Natural killer cell (primary cell): ENCODE data around the gene DZIP1L. TPM values are rescaled to one million over a fixed set of nuclear protein-coding genes. Genes with fewer than 3 reads are reported as not detected.

Experiments used
- ATAC-seq, 3 donors: fragments of 150-1000 bp in 2 of 3; fragments of 200-7000 bp in 1 of 3; cut with Tn5 transposase; 1 replicate in 1 of 3; 2 replicates in 2 of 3; pipeline ENCODE4 v1.10.0; 2021; ENCODE audit warnings: mild to moderate bottlenecking in 2 of 3, moderate library complexity in 2 of 3
- DNase-seq, 2 donors: peaks; one replicate each; pipeline versions ENCODE4 v3.0.0 to v3.0.0-alpha.2; 2013 to 2021; ENCODE audit warnings: mixed read lengths in 1 of 2
- H3K27ac ChIP-seq: one replicate; pipeline ENCODE4 v1.5.1; 2013; ENCODE audit warnings: mild to moderate bottlenecking, low read length
- H3K27me3 ChIP-seq: one replicate; pipeline ENCODE4 v1.6.1; 2013; ENCODE audit warnings: low read length; ENCODE audit not compliant: control insufficient read depth, insufficient read depth
- H3K36me3 ChIP-seq: one replicate; pipeline ENCODE4 v1.6.1; 2013; ENCODE audit warnings: low read length; ENCODE audit not compliant: control insufficient read depth, insufficient read depth
- H3K4me1 ChIP-seq: one replicate; pipeline ENCODE4 v1.6.1; 2013; ENCODE audit warnings: low read length; ENCODE audit not compliant: control insufficient read depth, insufficient read depth
- H3K4me3 ChIP-seq: one replicate; pipeline ENCODE4 v1.5.1; 2013; ENCODE audit warnings: low read length
- H3K9me3 ChIP-seq: one replicate; pipeline ENCODE4 v1.6.1; 2013; ENCODE audit warnings: low read length; ENCODE audit not compliant: control insufficient read depth, insufficient read depth
- H3K27ac Mint-ChIP-seq, 2 donors: one replicate each; pipeline ENCODE4 v1.8.0; 2022; ENCODE audit warnings: mild to moderate bottlenecking in 2 of 2, mixed read lengths in 2 of 2, moderate library complexity in 1 of 2
- H3K27me3 Mint-ChIP-seq, 2 donors: one replicate each; pipeline ENCODE4 v1.8.0; 2022; ENCODE audit warnings: low read depth in 2 of 2, mixed read lengths in 2 of 2
- H3K36me3 Mint-ChIP-seq: one replicate; pipeline ENCODE4 v1.8.0; 2022; ENCODE audit warnings: mixed read lengths
- H3K4me1 Mint-ChIP-seq, 2 donors: one replicate each; pipeline ENCODE4 v1.8.0; 2022; ENCODE audit warnings: mixed read lengths in 2 of 2
- H3K4me3 Mint-ChIP-seq: one replicate; pipeline ENCODE4 v1.8.0; 2022; ENCODE audit warnings: mild to moderate bottlenecking, moderate library complexity, mixed read lengths
- H3K9me3 Mint-ChIP-seq, 2 donors: one replicate each; pipeline ENCODE4 v1.8.0; 2022; ENCODE audit warnings: mixed read lengths in 2 of 2
- CTCF ChIP-seq: fragments of 200-600 bp; IDR thresholded peaks from one replicate; pipeline ENCODE4 v1.8.0; 2022; ENCODE audit warnings: antibody characterized with exemption
- WGBS: methylation state at CpG from one replicate; pipeline ENCODE4 v1.1.7; 2013; ENCODE audit warnings: missing lambda C conversion rate; ENCODE audit not compliant: insufficient coverage; 5-methylcytosine and 5-hydroxymethylcytosine counted together
- intact Hi-C: fragments of 100-400 bp; cut with micrococcal nuclease; formaldehyde crosslinking; loops from one replicate; pipeline ENCODE4 v1.14.2; 2022
- total RNA-seq, 4 donors: library from RNA; stranded (reverse); fragments of 120-200 nt in 1 of 4; gene quantifications; one replicate each; pipeline versions ENCODE4 v1.2.3 to v1.2.4, GENCODE V29; 2013 to 2022

Gene DZIP1L
- total RNA-seq, 3 donors from 2014 or later (not counting 1 experiment from before 2014, with no cell fraction given), result not detected

GRCh38 chr3:138135146-138135832 lies 19.9 kb upstream of the DZIP1L start:
- H3K36me3 Mint-ChIP-seq, result no peaks in the 10 kb centered on the region
- H3K4me1 ChIP-seq, result no peaks in the 10 kb centered on the region
- no peaks in the 10 kb centered on the region for H3K27me3 ChIP-seq
- H3K36me3 ChIP-seq, result no peaks in the 10 kb centered on the region
- peaks cover 0 to 7% of the 10 kb centered on the region in 2 donors for H3K27me3 Mint-ChIP-seq
- no peak overlapping the region for H3K27ac Mint-ChIP-seq
- ATAC-seq (no peak), DNase-seq (no peak)
- no peak overlapping the region for H3K4me3 Mint-ChIP-seq
- no peaks in the 10 kb centered on the region for H3K9me3 ChIP-seq
- no peak overlapping the region for H3K27ac ChIP-seq
- intact Hi-C loops, result no loop called here
- H3K9me3 Mint-ChIP-seq, result no peaks in the 10 kb centered on the region
- no peaks in the 10 kb centered on the region for H3K4me1 Mint-ChIP-seq
- no peak overlapping the region for H3K4me3 ChIP-seq
- no peak for TF ChIP-seq CTCF
- 72% methylated on average over 2 of the region's 3 CpGs for WGBS

GRCh38 chr3:138132239-138132638 lies 16.8 kb upstream of the DZIP1L start, which contains the start of gene A4GNT:
Gene A4GNT, minus strand, starts transcription at chr3:138132390. Its CDS starts 1,134 bp downstream, at chr3:138131256.
- Histone ChIP-seq H3K9me3 (no peaks in the 10 kb centered on the region), H3K27ac (no peak within 1 kb of the TSS), H3K4me1 (no peaks in the 10 kb centered on the region), H3K36me3 (no peaks in the 10 kb centered on the region), H3K27me3 (no peaks in the 10 kb centered on the region), H3K4me3 (no peak within 1 kb of the TSS)
- Mint-ChIP-seq H3K27ac (no peak within 1 kb of the TSS), H3K27me3 (peaks cover 0 to 6% of the 10 kb centered on the region in 2 donors), H3K9me3 (no peaks in the 10 kb centered on the region), H3K4me1 (no peaks in the 10 kb centered on the region), H3K36me3 (no peaks in the 10 kb centered on the region), H3K4me3 (no peak within 1 kb of the TSS)
- WGBS, result 75% methylated on average over 1 of the region's 1 CpG
- no peak for DNase-seq
- intact Hi-C loops, result no loop called here
- no peak for TF ChIP-seq CTCF
- no peak for ATAC-seq

GRCh38 chr3:138127636-138128365 lies 12.4 kb upstream of the DZIP1L start:
- Histone ChIP-seq H3K4me3 (no peak overlapping the region), H3K9me3 (no peaks in the 10 kb centered on the region), H3K4me1 (peaks cover 3% of the 10 kb centered on the region), H3K27me3 (no peaks in the 10 kb centered on the region), H3K27ac (no peak overlapping the region), H3K36me3 (no peaks in the 10 kb centered on the region)
- ATAC-seq, result no peak
- no peak overlapping the region for H3K4me3 Mint-ChIP-seq
- no peak for DNase-seq
- WGBS, result 89% methylated on average over 1 of the region's 1 CpG
- no peak for TF ChIP-seq CTCF
- no peaks in the 10 kb centered on the region for H3K4me1 Mint-ChIP-seq
- peaks cover 0 to 3% of the 10 kb centered on the region in 2 donors for H3K27me3 Mint-ChIP-seq
- H3K36me3 Mint-ChIP-seq, result no peaks in the 10 kb centered on the region
- H3K9me3 Mint-ChIP-seq, result no peaks in the 10 kb centered on the region
- H3K27ac Mint-ChIP-seq, result no peak overlapping the region
- intact Hi-C loops, result no loop called here
